Calu3 (cell line): Measurements from ENCODE around the gene SYNDIG1L. TPM values are rescaled to one million over a fixed set of nuclear protein-coding genes. Genes with fewer than 3 reads are reported as not detected.

ENCODE experiments used
- BruUV-seq: library from RNA; stranded (reverse); fragments of 400-500 nt; replicated peaks from 2 replicates; lab custom pipeline; 2021; lab: Mats Ljungman, UMichigan
- CTCF ChIA-PET: fragments of 300-600 bp; sonication (Branson Sonifier 250); formaldehyde crosslinking; loops from one replicate; lab custom pipeline; 2022; ENCODE audit warnings: antibody characterized with exemption; lab: Charles Lee
- DNase-seq: peaks from one replicate; pipeline ENCODE4 v3.0.0; 2022
- H3K27ac Mint-ChIP-seq: one replicate; pipeline ENCODE4 v1.8.0; 2022; ENCODE audit warnings: mixed read lengths; ENCODE audit not compliant: unreplicated experiment
- H3K27me3 Mint-ChIP-seq: one replicate; pipeline ENCODE4 v1.8.0; 2022; ENCODE audit warnings: mixed read lengths; ENCODE audit not compliant: unreplicated experiment
- H3K36me3 Mint-ChIP-seq: one replicate; pipeline ENCODE4 v1.8.0; 2022; ENCODE audit warnings: mild to moderate bottlenecking, moderate library complexity, mixed read lengths; ENCODE audit not compliant: insufficient read depth, unreplicated experiment
- H3K4me1 Mint-ChIP-seq: one replicate; pipeline ENCODE4 v1.8.0; 2022; ENCODE audit warnings: mild to moderate bottlenecking, low read depth, mixed read lengths; ENCODE audit not compliant: unreplicated experiment
- H3K4me3 Mint-ChIP-seq: one replicate; pipeline ENCODE4 v1.8.0; 2022; ENCODE audit warnings: mild to moderate bottlenecking, low read depth, moderate library complexity, mixed read lengths; ENCODE audit not compliant: unreplicated experiment
- H3K9me3 Mint-ChIP-seq: one replicate; pipeline ENCODE4 v1.8.0; 2022; ENCODE audit warnings: low read depth, mixed read lengths; ENCODE audit not compliant: unreplicated experiment
- intact Hi-C: fragments of 100-400 bp; cut with micrococcal nuclease; formaldehyde crosslinking; loops from one replicate; pipeline ENCODE4 v1.10.0; 2022; ENCODE audit not compliant: unreplicated experiment
- total RNA-seq: library from RNA; stranded (reverse); gene quantifications from 2 replicates; pipeline ENCODE4 v1.2.3, GENCODE V29; 2022
- TF ChIP-seq, protein P1 (sequence below): fragments of 200-600 bp; IDR thresholded peaks from one replicate; pipeline ENCODE4 v1.8.0; 2022; ENCODE audit warnings: antibody characterized with exemption; ENCODE audit not compliant: unreplicated experiment

The SYNDIG1L gene
- total RNA-seq, 1 experiment from 2014 or later = not detected

DNA sequence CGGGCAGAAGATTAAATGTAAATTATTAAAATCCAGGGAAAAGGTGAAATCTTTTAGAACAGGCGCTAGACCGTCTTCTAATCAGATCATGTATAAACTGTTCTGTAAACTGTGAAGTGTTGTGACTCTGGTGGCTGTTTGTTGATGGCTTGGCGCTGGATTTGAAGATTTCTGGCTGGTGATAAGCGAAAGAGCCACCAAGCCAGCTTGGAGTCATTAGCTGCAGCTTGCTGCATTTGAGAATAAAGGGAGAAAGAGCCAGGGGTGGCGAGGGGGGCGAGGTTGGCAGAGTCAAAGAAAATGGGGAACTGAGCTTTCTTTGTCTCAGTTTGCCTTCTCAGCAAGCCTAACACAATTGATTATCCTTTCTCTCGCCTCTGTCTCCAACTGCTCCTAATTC is 8.0 kb downstream of the SYNDIG1L start:
- Mint-ChIP-seq H3K4me3 (no peak overlapping the region), H3K9me3 (no peaks in the 10 kb centered on the region), H3K27me3 (peaks cover 18% of the 10 kb centered on the region), H3K27ac (no peak overlapping the region), H3K36me3 (no peaks in the 10 kb centered on the region), H3K4me1 (no peaks in the 10 kb centered on the region)
- no peak for DNase-seq
- CTCF ChIA-PET = interaction anchor here (0.6 kb wide), 1 partner anchor 271 kb away, joined by 3 read pairs; no protein-coding TSS in a partner anchor
- BruUV-seq = no TSS peak
- intact Hi-C loops = no loop called here
- TF ChIP-seq, protein P1, sequence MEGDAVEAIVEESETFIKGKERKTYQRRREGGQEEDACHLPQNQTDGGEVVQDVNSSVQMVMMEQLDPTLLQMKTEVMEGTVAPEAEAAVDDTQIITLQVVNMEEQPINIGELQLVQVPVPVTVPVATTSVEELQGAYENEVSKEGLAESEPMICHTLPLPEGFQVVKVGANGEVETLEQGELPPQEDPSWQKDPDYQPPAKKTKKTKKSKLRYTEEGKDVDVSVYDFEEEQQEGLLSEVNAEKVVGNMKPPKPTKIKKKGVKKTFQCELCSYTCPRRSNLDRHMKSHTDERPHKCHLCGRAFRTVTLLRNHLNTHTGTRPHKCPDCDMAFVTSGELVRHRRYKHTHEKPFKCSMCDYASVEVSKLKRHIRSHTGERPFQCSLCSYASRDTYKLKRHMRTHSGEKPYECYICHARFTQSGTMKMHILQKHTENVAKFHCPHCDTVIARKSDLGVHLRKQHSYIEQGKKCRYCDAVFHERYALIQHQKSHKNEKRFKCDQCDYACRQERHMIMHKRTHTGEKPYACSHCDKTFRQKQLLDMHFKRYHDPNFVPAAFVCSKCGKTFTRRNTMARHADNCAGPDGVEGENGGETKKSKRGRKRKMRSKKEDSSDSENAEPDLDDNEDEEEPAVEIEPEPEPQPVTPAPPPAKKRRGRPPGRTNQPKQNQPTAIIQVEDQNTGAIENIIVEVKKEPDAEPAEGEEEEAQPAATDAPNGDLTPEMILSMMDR = no peak

DNA sequence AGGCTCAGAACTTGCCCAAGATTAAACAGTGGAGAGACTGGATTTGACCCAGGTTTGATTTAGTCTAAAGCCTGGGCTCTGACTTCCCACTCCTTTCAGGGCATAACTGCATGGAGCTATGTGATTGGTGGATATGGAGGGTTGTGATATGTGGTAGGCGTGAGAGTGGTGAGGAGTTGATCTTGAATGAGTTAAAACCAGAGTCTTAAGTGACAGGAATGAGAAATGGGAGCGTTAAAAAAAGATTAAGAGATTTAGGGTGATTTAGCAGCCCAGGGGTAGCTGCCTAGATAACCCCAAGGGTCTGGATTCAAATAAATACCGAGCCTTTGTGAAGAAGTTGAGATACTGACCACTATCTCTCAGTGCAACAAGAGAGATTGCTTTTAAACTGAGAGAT is 8.4 kb downstream of the SYNDIG1L start:
- Mint-ChIP-seq H3K4me3 (no peak overlapping the region), H3K27ac (no peak overlapping the region), H3K36me3 (no peaks in the 10 kb centered on the region), H3K9me3 (no peaks in the 10 kb centered on the region), H3K4me1 (no peaks in the 10 kb centered on the region), H3K27me3 (peaks cover 22% of the 10 kb centered on the region)
- BruUV-seq = no TSS peak
- CTCF ChIA-PET = no interaction called here
- DNase-seq = no peak
- TF ChIP-seq, protein P1 = no peak
- intact Hi-C loops = no loop called here

DNA sequence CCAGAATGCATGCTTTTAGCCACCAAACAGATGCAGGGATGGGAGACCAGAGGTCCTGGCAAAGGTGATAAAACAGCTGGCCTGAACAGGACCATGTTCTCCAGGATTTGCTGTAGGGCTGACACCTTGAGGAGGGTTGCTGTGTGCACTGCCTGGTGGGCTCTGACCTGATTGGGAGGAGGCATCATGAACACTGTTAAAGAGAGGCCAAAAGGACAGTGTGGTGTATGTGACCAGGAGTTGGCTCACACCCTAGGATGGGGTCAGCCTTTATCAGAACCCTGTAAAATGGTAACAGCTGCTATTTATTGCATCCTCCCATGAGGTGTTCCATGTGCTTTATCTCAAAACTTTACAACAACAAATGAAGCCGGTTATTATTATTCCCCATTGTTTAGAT is 8.8 kb downstream of the SYNDIG1L start:
- CTCF ChIA-PET = no interaction called here
- no TSS peak for BruUV-seq
- TF ChIP-seq, protein P1 = no peak
- no peaks in the 10 kb centered on the region for H3K9me3 Mint-ChIP-seq
- no peak overlapping the region for H3K4me3 Mint-ChIP-seq
- intact Hi-C loops = no loop called here
- no peaks in the 10 kb centered on the region for H3K4me1 Mint-ChIP-seq
- peaks cover 26% of the 10 kb centered on the region for H3K27me3 Mint-ChIP-seq
- no peak overlapping the region for H3K27ac Mint-ChIP-seq
- H3K36me3 Mint-ChIP-seq = no peaks in the 10 kb centered on the region
- no peak for DNase-seq

DNA sequence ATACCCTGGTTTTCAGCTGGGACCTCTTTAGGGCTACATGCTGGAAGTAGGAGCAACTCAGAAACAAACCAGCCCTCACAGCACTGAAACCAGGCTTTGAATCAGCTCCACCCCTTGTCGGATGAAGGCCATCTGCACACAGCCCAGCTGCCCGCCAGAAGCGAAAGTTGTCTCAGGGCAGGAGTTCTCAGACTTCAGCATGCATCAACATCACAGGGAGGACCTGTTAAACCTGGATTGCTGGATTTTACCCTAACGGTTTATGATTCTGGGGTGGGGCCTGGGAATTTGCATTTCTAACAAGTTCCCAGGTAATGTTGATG is 10.9 kb downstream of the SYNDIG1L start:
- CTCF ChIA-PET = no interaction called here
- no peak overlapping the region for H3K4me3 Mint-ChIP-seq
- no peak overlapping the region for H3K27ac Mint-ChIP-seq
- DNase-seq = no peak
- no peaks in the 10 kb centered on the region for H3K9me3 Mint-ChIP-seq
- TF ChIP-seq, protein P1 = no peak
- H3K4me1 Mint-ChIP-seq = no peaks in the 10 kb centered on the region
- H3K36me3 Mint-ChIP-seq = no peaks in the 10 kb centered on the region
- BruUV-seq = no TSS peak
- H3K27me3 Mint-ChIP-seq = peaks cover 47% of the 10 kb centered on the region
- intact Hi-C loops = no loop called here
